Measurements from ENCODE around the gene DDIT3.
"Not testable (repeated sequence)": the region's sequence is repeated elsewhere in the genome, so short reads cannot be mapped to it uniquely, and the experiment has no call there.

The DDIT3 gene

GRCh38 chr12:57513266-57513665, 7.0 kb downstream of the DDIT3 start:
- DNase-seq, result no peak

- no peak for DNase-seq
Observed at GRCh38 chr12:57512665-57513064, 7.6 kb downstream of the DDIT3 start.

GRCh38 chr12:57511588-57512325, 8.6 kb downstream of the DDIT3 start:
- DNase-seq, result no peak

GRCh38 chr12:57511161-57511560, 9.2 kb downstream of the DDIT3 start:
- no peak for DNase-seq

- DNase-seq, result not testable (repeated sequence)
Observed at GRCh38 chr12:57507796-57508195, 12.5 kb downstream of the DDIT3 start.

- not testable (repeated sequence) for DNase-seq
Observed at GRCh38 chr12:57506541-57506940, 13.8 kb downstream of the DDIT3 start.

- DNase-seq, result not testable (repeated sequence)
Observed at GRCh38 chr12:57502311-57502969, 17.9 kb downstream of the DDIT3 start.

- no peak for DNase-seq
Observed at GRCh38 chr12:57500213-57500612, 20.1 kb downstream of the DDIT3 start.

GRCh38 chr12:57498571-57498970, 21.7 kb downstream of the DDIT3 start:
- no peak for DNase-seq

GRCh38 chr12:57498132-57498502, 22.2 kb downstream of the DDIT3 start:
- no peak for DNase-seq

- DNase-seq, result no peak
Observed at GRCh38 chr12:57497223-57498131, 22.8 kb downstream of the DDIT3 start.

- no peak for DNase-seq
Observed at GRCh38 chr12:57496822-57497221, 23.5 kb downstream of the DDIT3 start.

GRCh38 chr12:57495051-57495701, 25.1 kb downstream of the DDIT3 start:
- not testable (repeated sequence) for DNase-seq

GRCh38 chr12:57491393-57492280, 28.7 kb downstream of the DDIT3 start:
- no peak for DNase-seq

GRCh38 chr12:57490126-57490525, 30.2 kb downstream of the DDIT3 start:
- no peak for DNase-seq

- peak; percentile 16 for DNase-seq
Observed at GRCh38 chr12:57489157-57489641, 31.1 kb downstream of the DDIT3 start.

GRCh38 chr12:57488402-57489156, 31.7 kb downstream of the DDIT3 start:
- no peak for DNase-seq

GRCh38 chr12:57487597-57488401, 32.5 kb downstream of the DDIT3 start, which contains the start of gene MARS1:
Gene MARS1 (plus strand): TSS chr12:57488068. CDS start chr12:57488091, 23 bp downstream.
- DNase-seq, result peak; percentile 98

- DNase-seq, result no peak
Observed at GRCh38 chr12:57487055-57487596, 33.2 kb downstream of the DDIT3 start.
